Activated CD4-positive, alpha-beta T cell treated with anti-CD3 and anti-CD28 coated beads, Interleukin-2, amount 10 ng/mL, durations not matched to agents 7 days and 5 days (primary cell): ENCODE results near the gene SH3RF3. TPM values are rescaled to one million over a fixed set of nuclear protein-coding genes. Genes with fewer than 3 reads are reported as not detected.

ENCODE experiments used
- CTCF ChIA-PET: fragments of 350-600 bp; sonication (Branson Sonifier 250); formaldehyde crosslinking; loops from one replicate; lab custom pipeline; 2021; ENCODE audit warnings: antibody characterized with exemption; lab: Charles Lee
- POLR2A ChIA-PET: fragments of 350-600 bp; sonication (Branson Sonifier 250); formaldehyde crosslinking; loops from one replicate; lab custom pipeline; 2021; ENCODE audit warnings: antibody characterized with exemption; lab: Charles Lee
- DNase-seq: peaks from one replicate; pipeline ENCODE4 v3.0.0-alpha.2; 2020
- H3K27ac Mint-ChIP-seq: one replicate; pipeline ENCODE4 v1.8.0; 2021; ENCODE audit warnings: mild to moderate bottlenecking, moderate library complexity, mixed read lengths
- H3K27me3 Mint-ChIP-seq: one replicate; pipeline ENCODE4 v1.8.0; 2021; ENCODE audit warnings: mixed read lengths
- H3K36me3 Mint-ChIP-seq: one replicate; pipeline ENCODE4 v1.8.0; 2021; ENCODE audit warnings: low read depth, mixed read lengths
- H3K4me1 Mint-ChIP-seq: one replicate; pipeline ENCODE4 v1.8.0; 2021; ENCODE audit warnings: mixed read lengths
- H3K4me3 Mint-ChIP-seq: one replicate; pipeline ENCODE4 v1.8.0; 2021; ENCODE audit warnings: mild to moderate bottlenecking, moderate library complexity, mixed read lengths
- H3K9me3 Mint-ChIP-seq: one replicate; pipeline ENCODE4 v1.8.0; 2021; ENCODE audit warnings: mixed read lengths
- total RNA-seq, 2 experiments: library from RNA; stranded (reverse); gene quantifications; one replicate each; pipeline ENCODE4 v1.2.3, GENCODE V29; 2021

Gene SH3RF3
- total RNA-seq, 2 experiments from 2014 or later, result 0.08 to 0.17 TPM

GRCh38 chr2:109376796-109377495 is 247.9 kb downstream of the SH3RF3 start:
- CTCF ChIA-PET, result interaction anchor here (1.1 to 1.2 kb wide), 2 partner anchors 11 to 13 kb away, joined by 3 read pairs; no protein-coding TSS in a partner anchor
- POLR2A ChIA-PET, result no interaction called here
- no peaks in the 10 kb centered on the region for H3K36me3 Mint-ChIP-seq
- no peaks in the 10 kb centered on the region for H3K27me3 Mint-ChIP-seq
- H3K4me3 Mint-ChIP-seq, result no peak overlapping the region
- DNase-seq, result no peak
- no peaks in the 10 kb centered on the region for H3K9me3 Mint-ChIP-seq
- no peaks in the 10 kb centered on the region for H3K4me1 Mint-ChIP-seq
- H3K27ac Mint-ChIP-seq, result no peak overlapping the region

GRCh38 chr2:109377976-109378375 is 249.0 kb downstream of the SH3RF3 start:
- Mint-ChIP-seq H3K27ac (no peak overlapping the region), H3K9me3 (no peaks in the 10 kb centered on the region), H3K27me3 (no peaks in the 10 kb centered on the region), H3K36me3 (no peaks in the 10 kb centered on the region), H3K4me1 (no peaks in the 10 kb centered on the region), H3K4me3 (no peak overlapping the region)
- ChIA-PET POLR2A (no interaction called here), CTCF (interaction anchor here (1.1 to 1.2 kb wide), 2 partner anchors 10 to 14 kb away, joined by 3 read pairs; no protein-coding TSS in a partner anchor)
- no peak for DNase-seq

- CTCF ChIA-PET, result interaction anchor here (0.6 kb wide), 1 partner anchor 13 kb away, joined by 3 read pairs; no protein-coding TSS in a partner anchor
Observed at GRCh38 chr2:109378682-109379081, 249.7 kb downstream of the SH3RF3 start.

GRCh38 chr2:109379507-109379906 is 250.5 kb downstream of the SH3RF3 start:
- POLR2A ChIA-PET, result no interaction called here
- no peak overlapping the region for H3K27ac Mint-ChIP-seq
- CTCF ChIA-PET, result no interaction called here
- DNase-seq, result no peak
- no peaks in the 10 kb centered on the region for H3K9me3 Mint-ChIP-seq
- H3K4me1 Mint-ChIP-seq, result no peaks in the 10 kb centered on the region
- H3K27me3 Mint-ChIP-seq, result no peaks in the 10 kb centered on the region
- H3K4me3 Mint-ChIP-seq, result no peak overlapping the region
- no peaks in the 10 kb centered on the region for H3K36me3 Mint-ChIP-seq

More at GRCh38 chr2:109378682-109379081, 249.7 kb downstream of the SH3RF3 start:
- Mint-ChIP-seq H3K9me3 (no peaks in the 10 kb centered on the region), H3K27me3 (no peaks in the 10 kb centered on the region), H3K4me1 (no peaks in the 10 kb centered on the region), H3K27ac (no peak overlapping the region), H3K36me3 (no peaks in the 10 kb centered on the region), H3K4me3 (no peak overlapping the region)
- no peak for DNase-seq
- POLR2A ChIA-PET, result no interaction called here

GRCh38 chr2:109380502-109381326 is 251.7 kb downstream of the SH3RF3 start:
- Mint-ChIP-seq H3K4me3 (no peak overlapping the region), H3K4me1 (no peaks in the 10 kb centered on the region), H3K27me3 (no peaks in the 10 kb centered on the region), H3K36me3 (no peaks in the 10 kb centered on the region), H3K27ac (no peak overlapping the region), H3K9me3 (no peaks in the 10 kb centered on the region)
- DNase-seq, result no peak
- ChIA-PET CTCF (no interaction called here), POLR2A (no interaction called here)

GRCh38 chr2:109381327-109381820 is 252.4 kb downstream of the SH3RF3 start:
- H3K9me3 Mint-ChIP-seq, result no peaks in the 10 kb centered on the region
- POLR2A ChIA-PET, result no interaction called here
- DNase-seq, result no peak
- CTCF ChIA-PET, result interaction anchor here (1.0 kb wide), 1 partner anchor 34 kb away, joined by 3 read pairs; no protein-coding TSS in a partner anchor
- no peaks in the 10 kb centered on the region for H3K27me3 Mint-ChIP-seq
- no peaks in the 10 kb centered on the region for H3K36me3 Mint-ChIP-seq
- no peak overlapping the region for H3K4me3 Mint-ChIP-seq
- H3K4me1 Mint-ChIP-seq, result no peaks in the 10 kb centered on the region
- H3K27ac Mint-ChIP-seq, result no peak overlapping the region

GRCh38 chr2:109382226-109382895 is 253.4 kb downstream of the SH3RF3 start:
- POLR2A ChIA-PET, result no interaction called here
- Mint-ChIP-seq H3K4me1 (no peaks in the 10 kb centered on the region), H3K4me3 (no peak overlapping the region), H3K9me3 (no peaks in the 10 kb centered on the region), H3K36me3 (no peaks in the 10 kb centered on the region), H3K27ac (no peak overlapping the region), H3K27me3 (no peaks in the 10 kb centered on the region)
- DNase-seq, result no peak
- CTCF ChIA-PET, result interaction anchor here (1.0 kb wide), 1 partner anchor 35 kb away, joined by 3 read pairs; no protein-coding TSS in a partner anchor

- DNase-seq, result no peak
- ChIA-PET CTCF (no interaction called here), POLR2A (no interaction called here)
- H3K36me3 Mint-ChIP-seq, result no peaks in the 10 kb centered on the region
- no peaks in the 10 kb centered on the region for H3K9me3 Mint-ChIP-seq
- H3K4me1 Mint-ChIP-seq, result no peaks in the 10 kb centered on the region
- no peak overlapping the region for H3K27ac Mint-ChIP-seq
- H3K27me3 Mint-ChIP-seq, result no peaks in the 10 kb centered on the region
- no peak overlapping the region for H3K4me3 Mint-ChIP-seq
Observed at GRCh38 chr2:109382951-109383350, 253.9 kb downstream of the SH3RF3 start.

- Mint-ChIP-seq H3K27ac (no peak overlapping the region), H3K4me1 (no peaks in the 10 kb centered on the region), H3K9me3 (no peaks in the 10 kb centered on the region), H3K4me3 (no peak overlapping the region), H3K27me3 (no peaks in the 10 kb centered on the region), H3K36me3 (no peaks in the 10 kb centered on the region)
- ChIA-PET POLR2A (no interaction called here), CTCF (no interaction called here)
- no peak for DNase-seq
Observed at GRCh38 chr2:109383505-109384307, 254.7 kb downstream of the SH3RF3 start.

- Mint-ChIP-seq H3K9me3 (no peaks in the 10 kb centered on the region), H3K36me3 (no peaks in the 10 kb centered on the region), H3K27me3 (no peaks in the 10 kb centered on the region), H3K4me3 (no peak overlapping the region), H3K27ac (no peak overlapping the region), H3K4me1 (no peaks in the 10 kb centered on the region)
- DNase-seq, result no peak
- POLR2A ChIA-PET, result no interaction called here
- CTCF ChIA-PET, result no interaction called here
Observed at GRCh38 chr2:109384308-109385271, 255.6 kb downstream of the SH3RF3 start.

GRCh38 chr2:109385506-109385905 is 256.5 kb downstream of the SH3RF3 start:
- no peak overlapping the region for H3K27ac Mint-ChIP-seq
- CTCF ChIA-PET, result no interaction called here
- DNase-seq, result no peak

More at GRCh38 chr2:109385506-109385905, 256.5 kb downstream of the SH3RF3 start:
- Mint-ChIP-seq H3K4me3 (no peak overlapping the region), H3K4me1 (no peaks in the 10 kb centered on the region), H3K9me3 (no peaks in the 10 kb centered on the region), H3K27me3 (no peaks in the 10 kb centered on the region), H3K36me3 (no peaks in the 10 kb centered on the region)
- POLR2A ChIA-PET, result no interaction called here
